Subcutaneous abdominal adipose tissue (tissue), 5 donors: ENCODE data around the gene DNAJA3.
A peak's percentile ranks its signal among the peaks of the same experiment; 100 is the strongest.

Experiments used
- H3K27ac ChIP-seq: one replicate; pipeline ENCODE4 v1.7.0; 2013; ENCODE audit warnings: low read depth, mild to moderate bottlenecking, inconsistent platforms, low read length, moderate library complexity
- H3K27me3 ChIP-seq, 5 donors: one replicate each; pipeline ENCODE4 v1.7.0; 2013; ENCODE audit warnings: low read length in 5 of 5, inconsistent platforms in 1 of 5; ENCODE audit not compliant: control insufficient read depth in 5 of 5, insufficient read depth in 4 of 5
- H3K36me3 ChIP-seq, 5 donors: one replicate each; pipeline ENCODE4 v1.7.0; 2013; ENCODE audit warnings: low read length in 5 of 5; ENCODE audit not compliant: control insufficient read depth in 5 of 5, insufficient read depth in 5 of 5
- H3K4me1 ChIP-seq, 5 donors: one replicate each; pipeline ENCODE4 v1.7.0; 2013; ENCODE audit warnings: low read length in 5 of 5, mild to moderate bottlenecking in 3 of 5, moderate library complexity in 1 of 5; ENCODE audit not compliant: control insufficient read depth in 5 of 5, insufficient read depth in 5 of 5
- H3K4me3 ChIP-seq, 5 donors: one replicate each; pipeline ENCODE4 v1.7.0; 2013; ENCODE audit warnings: low read length in 5 of 5, low read depth in 1 of 5
- H3K9ac ChIP-seq, 5 donors: one replicate each; pipeline ENCODE4 v1.7.0; 2013; ENCODE audit warnings: low read length in 5 of 5, mild to moderate bottlenecking in 4 of 5, moderate library complexity in 3 of 5
- H3K9me3 ChIP-seq, 5 donors: one replicate each; pipeline ENCODE4 v1.7.0; 2013; ENCODE audit warnings: low read length in 5 of 5; ENCODE audit not compliant: control insufficient read depth in 5 of 5
- donor health status: healthy.
- donor health status: healthy.
- donor health status: healthy.
- donor health status: healthy.
- donor health status: healthy.

DNAJA3 gene

GRCh38 chr16:4381935-4382794 is 43.5 kb upstream of the DNAJA3 start:
- Histone ChIP-seq H3K9me3 (no peaks in the 10 kb centered on the region), H3K36me3 (peaks cover 0 to 83% (median 47%) of the 10 kb centered on the region in 5 donors), H3K4me1 (peaks cover 5 to 62% (median 49%) of the 10 kb centered on the region in 5 donors)

GRCh38 chr16:4382795-4383357 is 42.8 kb upstream of the DNAJA3 start:
- no peaks in the 10 kb centered on the region for H3K27me3 ChIP-seq
- peaks cover 2 to 62% (median 49%) of the 10 kb centered on the region in 5 donors for H3K4me1 ChIP-seq
- no peak overlapping the region for H3K9ac ChIP-seq
- no peak overlapping the region for H3K27ac ChIP-seq
- no peak overlapping the region for H3K4me3 ChIP-seq
- peaks cover 0 to 90% (median 52%) of the 10 kb centered on the region in 5 donors for H3K36me3 ChIP-seq
- H3K9me3 ChIP-seq = no peaks in the 10 kb centered on the region

More at GRCh38 chr16:4381935-4382794, 43.5 kb upstream of the DNAJA3 start:
- Histone ChIP-seq H3K27ac (no peak overlapping the region), H3K27me3 (no peaks in the 10 kb centered on the region), H3K9ac (no peak overlapping the region), H3K4me3 (no peak overlapping the region)

- Histone ChIP-seq H3K27me3 (no peaks in the 10 kb centered on the region), H3K27ac (no peak overlapping the region), H3K9ac (no peak overlapping the region), H3K4me3 (no peak overlapping the region), H3K9me3 (no peaks in the 10 kb centered on the region), H3K36me3 (peaks cover 0 to 92% (median 50%) of the 10 kb centered on the region in 5 donors), H3K4me1 (peaks cover 2 to 63% (median 47%) of the 10 kb centered on the region in 5 donors)
Measured at GRCh38 chr16:4383591-4384444, 41.9 kb upstream of the DNAJA3 start.

GRCh38 chr16:4384509-4384942 is 41.1 kb upstream of the DNAJA3 start:
- Histone ChIP-seq H3K4me3 (no peak overlapping the region), H3K27me3 (peaks cover 0 to 3% (median 0%) of the 10 kb centered on the region in 5 donors), H3K27ac (no peak overlapping the region), H3K4me1 (peaks cover 5 to 64% (median 49%) of the 10 kb centered on the region in 5 donors), H3K9ac (no peak overlapping the region), H3K36me3 (peaks cover 0 to 92% (median 47%) of the 10 kb centered on the region in 5 donors), H3K9me3 (no peaks in the 10 kb centered on the region)

- H3K4me3 ChIP-seq = no peak overlapping the region
- no peaks in the 10 kb centered on the region for H3K9me3 ChIP-seq
- peak overlapping the region in 1 of 5 donors; percentile 19 for H3K9ac ChIP-seq
- H3K27ac ChIP-seq = no peak overlapping the region
- peaks cover 0 to 3% (median 0%) of the 10 kb centered on the region in 5 donors for H3K27me3 ChIP-seq
- H3K36me3 ChIP-seq = peaks cover 0 to 95% (median 47%) of the 10 kb centered on the region in 5 donors
- H3K4me1 ChIP-seq = peaks cover 5 to 64% (median 49%) of the 10 kb centered on the region in 5 donors
Measured at GRCh38 chr16:4385066-4385788, 40.4 kb upstream of the DNAJA3 start.

GRCh38 chr16:4385789-4386450 is 39.7 kb upstream of the DNAJA3 start:
- Histone ChIP-seq H3K4me1 (peaks cover 5 to 64% (median 49%) of the 10 kb centered on the region in 5 donors), H3K27me3 (peaks cover 0 to 3% (median 0%) of the 10 kb centered on the region in 5 donors), H3K27ac (no peak overlapping the region), H3K4me3 (no peak overlapping the region), H3K9me3 (no peaks in the 10 kb centered on the region), H3K9ac (peak overlapping the region in 1 of 5 donors; percentile 19), H3K36me3 (peaks cover 0 to 95% (median 43%) of the 10 kb centered on the region in 5 donors)

GRCh38 chr16:4386451-4386805 is 39.2 kb upstream of the DNAJA3 start:
- Histone ChIP-seq H3K27me3 (peaks cover 0 to 3% (median 0%) of the 10 kb centered on the region in 5 donors), H3K9ac (no peak overlapping the region), H3K4me1 (peaks cover 5 to 64% (median 49%) of the 10 kb centered on the region in 5 donors), H3K27ac (no peak overlapping the region), H3K36me3 (peaks cover 0 to 91% (median 38%) of the 10 kb centered on the region in 5 donors), H3K9me3 (no peaks in the 10 kb centered on the region), H3K4me3 (no peak overlapping the region)

- Histone ChIP-seq H3K36me3 (peaks cover 0 to 88% (median 32%) of the 10 kb centered on the region in 5 donors), H3K27me3 (peaks cover 0 to 3% (median 0%) of the 10 kb centered on the region in 5 donors), H3K9ac (peak overlapping the region in 1 of 5 donors; percentile 14), H3K9me3 (no peaks in the 10 kb centered on the region), H3K4me1 (peaks cover 5 to 65% (median 49%) of the 10 kb centered on the region in 5 donors), H3K27ac (no peak overlapping the region), H3K4me3 (no peak overlapping the region)
Measured at GRCh38 chr16:4386951-4387565, 38.6 kb upstream of the DNAJA3 start.
